H9 (cell line): Measurements from ENCODE around the gene SLC34A1. TPM values are rescaled to one million over a fixed set of nuclear protein-coding genes. Genes with fewer than 3 reads are reported as not detected.
A peak's percentile ranks its signal among the peaks of the same experiment; 100 is the strongest.

Source experiments
- DNase-seq: peaks from one replicate; pipeline ENCODE4 v3.0.0-alpha.2; 2017
- H2AFZ ChIP-seq: one replicate; pipeline ENCODE4 v1.6.1; 2013; ENCODE audit warnings: mild to moderate bottlenecking, low read length, control low read depth, moderate library complexity
- H2AK5ac ChIP-seq: 2 replicates; pipeline ENCODE4 v1.6.1; 2013; ENCODE audit warnings: low read length, control low read depth, mixed read lengths; ENCODE audit not compliant: insufficient read length
- H2BK120ac ChIP-seq: one replicate; pipeline ENCODE4 v1.6.1; 2013; ENCODE audit warnings: low read depth, mild to moderate bottlenecking, low read length, control low read depth, inconsistent platforms; ENCODE audit not compliant: poor library complexity, severe bottlenecking
- H2BK12ac ChIP-seq: 2 replicates; pipeline ENCODE4 v1.6.1; 2013; ENCODE audit warnings: low read length, control low read depth, mixed read lengths, low read depth; ENCODE audit not compliant: insufficient read length
- H2BK15ac ChIP-seq: 2 replicates; pipeline ENCODE4 v1.6.1; 2013; ENCODE audit warnings: low read depth, low read length, control low read depth
- H2BK20ac ChIP-seq: one replicate; pipeline ENCODE4 v1.6.1; 2013; ENCODE audit warnings: low read depth, mild to moderate bottlenecking, low read length, control low read depth, inconsistent platforms; ENCODE audit not compliant: poor library complexity, severe bottlenecking
- H2BK5ac ChIP-seq: 2 replicates; pipeline ENCODE4 v1.6.1; 2013; ENCODE audit warnings: low read length, control low read depth, mixed read lengths; ENCODE audit not compliant: insufficient read length
- H3K14ac ChIP-seq: 2 replicates; pipeline ENCODE4 v1.6.1; 2013; ENCODE audit warnings: low read length, control low read depth; ENCODE audit not compliant: insufficient read depth
- H3K18ac ChIP-seq: 2 replicates; pipeline ENCODE4 v1.6.1; 2013; ENCODE audit warnings: low read depth, mild to moderate bottlenecking, mixed read lengths, low read length, control low read depth; ENCODE audit not compliant: insufficient read length
- H3K23ac ChIP-seq: 2 replicates; pipeline ENCODE4 v1.6.1; 2013; ENCODE audit warnings: low read length, control low read depth, mixed read lengths, low read depth; ENCODE audit not compliant: insufficient read length
- H3K23me2 ChIP-seq: 2 replicates; pipeline ENCODE4 v1.6.1; 2013; ENCODE audit warnings: low read depth, mild to moderate bottlenecking, mixed read lengths, low read length, control low read depth; ENCODE audit not compliant: insufficient read length, poor library complexity, severe bottlenecking
- H3K27ac ChIP-seq: 2 replicates; pipeline ENCODE4 v1.5.1; 2013; ENCODE audit warnings: low read length, control low read depth, mixed read lengths, low read depth; ENCODE audit not compliant: insufficient read length
- H3K27me3 ChIP-seq: 2 replicates; pipeline ENCODE4 v1.6.1; 2013; ENCODE audit warnings: low read length, control low read depth, inconsistent platforms; ENCODE audit not compliant: insufficient read depth
- H3K4ac ChIP-seq: 2 replicates; pipeline ENCODE4 v1.6.1; 2013; ENCODE audit warnings: low read depth, mild to moderate bottlenecking, control low read depth, inconsistent platforms, low read length, moderate library complexity
- H3K4me1 ChIP-seq: 2 replicates; pipeline ENCODE4 v1.6.1; 2013; ENCODE audit warnings: low read length, control low read depth, inconsistent platforms; ENCODE audit not compliant: insufficient read depth
- H3K4me2 ChIP-seq: 2 replicates; pipeline ENCODE4 v1.6.1; 2013; ENCODE audit warnings: low read length, control low read depth, mixed read lengths; ENCODE audit not compliant: insufficient read length, insufficient read depth
- H3K56ac ChIP-seq: 2 replicates; pipeline ENCODE4 v1.6.1; 2013; ENCODE audit warnings: low read depth, mild to moderate bottlenecking, mixed read lengths, low read length, control low read depth; ENCODE audit not compliant: insufficient read length
- H3K79me1 ChIP-seq: 2 replicates; pipeline ENCODE4 v1.6.1; 2013; ENCODE audit warnings: low read depth, mild to moderate bottlenecking, moderate library complexity, low read length, control low read depth, inconsistent platforms; ENCODE audit not compliant: insufficient read depth, poor library complexity, severe bottlenecking
- H3K79me2 ChIP-seq: 2 replicates; pipeline ENCODE4 v1.6.1; 2013; ENCODE audit warnings: low read length, control low read depth, inconsistent platforms; ENCODE audit not compliant: insufficient read depth
- H3K9ac ChIP-seq: 2 replicates; pipeline ENCODE4 v1.6.1; 2013; ENCODE audit warnings: low read length, control low read depth, mixed read lengths; ENCODE audit not compliant: insufficient read length; ENCODE audit errors: extremely low read depth
- H3K9me3 ChIP-seq: one replicate; pipeline ENCODE4 v1.6.1; 2013; ENCODE audit warnings: low read depth, low read length, inconsistent platforms; ENCODE audit not compliant: control insufficient read depth
- H3T11ph ChIP-seq: one replicate; pipeline ENCODE4 v1.6.1; 2013; ENCODE audit warnings: mild to moderate bottlenecking, low read length, control low read depth, inconsistent platforms
- H4K20me1 ChIP-seq: one replicate; pipeline ENCODE4 v1.6.1; 2013; ENCODE audit not compliant: control insufficient read depth, insufficient read length, insufficient read depth
- H4K5ac ChIP-seq: 2 replicates; pipeline ENCODE4 v1.6.1; 2013; ENCODE audit warnings: low read depth, mild to moderate bottlenecking, mixed read lengths, low read length, control low read depth; ENCODE audit not compliant: insufficient read length
- H4K8ac ChIP-seq: replicated peaks from 2 replicates; pipeline ENCODE4 v1.6.1; 2013; ENCODE audit warnings: low read length, control low read depth, mixed read lengths, low read depth; ENCODE audit not compliant: insufficient read length
- H4K91ac ChIP-seq: 2 replicates; pipeline ENCODE4 v1.6.1; 2013; ENCODE audit warnings: low read depth, mild to moderate bottlenecking, moderate library complexity, mixed read lengths, low read length, control low read depth; ENCODE audit not compliant: insufficient read length
- H3K27ac Mint-ChIP-seq, 3 experiments: 2 replicates in 2 of 3; 3 replicates in 1 of 3; pipeline ENCODE4 v1.8.0; 2020 to 2021; ENCODE audit warnings: mixed read lengths in 3 of 3, mild to moderate bottlenecking in 1 of 3, moderate library complexity in 1 of 3
- H3K27me3 Mint-ChIP-seq: 2 replicates; pipeline ENCODE4 v1.8.0; 2021; ENCODE audit warnings: low read depth, mild to moderate bottlenecking, moderate library complexity, mixed read lengths
- H3K36me3 Mint-ChIP-seq, 3 experiments: 2 replicates in 2 of 3; 3 replicates in 1 of 3; pipeline ENCODE4 v1.8.0; 2020 to 2021; ENCODE audit warnings: low read depth in 3 of 3, mixed read lengths in 3 of 3; ENCODE audit not compliant: insufficient read depth in 1 of 3
- H3K4me1 Mint-ChIP-seq, 2 experiments: 2 replicates each; pipeline ENCODE4 v1.8.0; 2020; ENCODE audit warnings: mixed read lengths in 2 of 2
- H3K4me3 Mint-ChIP-seq, 2 experiments: 2 replicates in 1 of 2; 3 replicates in 1 of 2; pipeline ENCODE4 v1.8.0; 2020 to 2021; ENCODE audit warnings: mild to moderate bottlenecking in 2 of 2, mixed read lengths in 2 of 2, moderate library complexity in 1 of 2
- H3K9me3 Mint-ChIP-seq, 2 experiments: 2 replicates in 1 of 2; 3 replicates in 1 of 2; pipeline ENCODE4 v1.8.0; 2020; ENCODE audit warnings: mild to moderate bottlenecking in 2 of 2, mixed read lengths in 2 of 2, moderate library complexity in 1 of 2
- WGBS: extraction: QIAGEN DNeasy Blood & Tissue Kit; methylation state at CpG from one replicate; pipeline ENCODE4 v1.1.7; 2013; ENCODE audit warnings: missing lambda C conversion rate, low lambda C conversion rate, mixed read lengths; ENCODE audit not compliant: insufficient read length; ENCODE audit errors: extremely low coverage; 5-methylcytosine and 5-hydroxymethylcytosine counted together
- total RNA-seq: library from RNA; stranded (reverse); gene quantifications from 2 replicates; pipeline ENCODE4 v1.2.1, GENCODE V29; 2021
- TF ChIP-seq, protein P1 (sequence below): fragments of 200-600 bp; sonication (generic); conservative IDR thresholded peaks from 3 replicates; pipeline ENCODE4 v1.8.0; 2021; ENCODE audit warnings: antibody characterized with exemption, mild to moderate bottlenecking

Gene SLC34A1
- total RNA-seq, 1 experiment from 2014 or later: not detected

DNA sequence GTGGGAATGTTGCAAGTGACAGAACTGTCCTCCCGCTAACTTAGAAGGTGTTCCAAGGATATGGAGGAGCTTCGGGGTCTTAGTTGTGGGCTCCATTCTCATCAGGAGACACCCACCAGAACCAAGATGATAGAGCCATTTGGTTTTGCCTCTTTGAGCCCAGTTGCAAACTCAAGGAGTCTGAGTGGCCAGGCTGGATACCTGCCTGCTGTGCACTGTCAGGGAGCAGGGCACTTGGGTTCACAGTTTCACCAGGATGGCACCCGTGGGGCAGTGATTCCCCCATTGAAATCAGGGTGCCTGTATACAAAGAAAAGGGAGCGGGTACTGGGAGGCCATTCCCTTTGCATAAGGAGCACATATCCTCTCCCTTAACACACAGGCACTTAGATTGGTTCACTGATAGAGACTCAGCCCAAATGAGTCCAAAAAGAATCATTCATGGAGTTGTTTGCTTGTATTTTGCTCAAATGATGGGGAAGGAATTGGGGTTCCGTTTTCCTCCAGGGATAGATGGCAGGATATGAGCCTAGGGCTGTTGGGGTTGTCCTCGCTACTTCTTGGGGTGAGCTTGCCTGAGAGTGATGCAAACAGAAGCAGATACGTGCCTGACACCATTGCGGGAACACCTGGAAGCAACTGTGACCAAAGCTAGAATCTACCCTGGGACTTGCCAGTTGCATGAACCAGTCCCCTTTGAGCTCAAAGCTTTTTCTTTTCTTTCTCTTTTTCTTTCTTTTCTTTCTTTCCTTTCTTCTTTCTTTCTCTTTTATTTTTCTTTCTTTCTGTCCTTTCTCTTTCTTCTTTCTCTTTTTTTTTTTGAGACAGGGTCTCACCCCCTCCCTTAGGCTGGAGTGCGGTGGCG lies 61.0 kb downstream of the SLC34A1 start:
- no peak overlapping the region for H2BK20ac ChIP-seq
- Mint-ChIP-seq H3K4me3 (peak overlapping the region; percentile 59 to 79), H3K27ac (peak overlapping the region in 1 of 3 experiments; percentile 36; a peak in 1 of 7 replicates), H3K9me3 (no peaks in the 10 kb centered on the region), H3K36me3 (peaks cover 3 to 14% (median 8%) of the 10 kb centered on the region in 3 experiments), H3K4me1 (peaks cover 43 to 46% of the 10 kb centered on the region in 2 experiments), H3K27me3 (peaks cover 25% of the 10 kb centered on the region)
- H2BK15ac ChIP-seq: no peak overlapping the region
- no peaks in the 10 kb centered on the region for H3K79me2 ChIP-seq
- no peak overlapping the region for H3K14ac ChIP-seq
- TF ChIP-seq, protein P1, sequence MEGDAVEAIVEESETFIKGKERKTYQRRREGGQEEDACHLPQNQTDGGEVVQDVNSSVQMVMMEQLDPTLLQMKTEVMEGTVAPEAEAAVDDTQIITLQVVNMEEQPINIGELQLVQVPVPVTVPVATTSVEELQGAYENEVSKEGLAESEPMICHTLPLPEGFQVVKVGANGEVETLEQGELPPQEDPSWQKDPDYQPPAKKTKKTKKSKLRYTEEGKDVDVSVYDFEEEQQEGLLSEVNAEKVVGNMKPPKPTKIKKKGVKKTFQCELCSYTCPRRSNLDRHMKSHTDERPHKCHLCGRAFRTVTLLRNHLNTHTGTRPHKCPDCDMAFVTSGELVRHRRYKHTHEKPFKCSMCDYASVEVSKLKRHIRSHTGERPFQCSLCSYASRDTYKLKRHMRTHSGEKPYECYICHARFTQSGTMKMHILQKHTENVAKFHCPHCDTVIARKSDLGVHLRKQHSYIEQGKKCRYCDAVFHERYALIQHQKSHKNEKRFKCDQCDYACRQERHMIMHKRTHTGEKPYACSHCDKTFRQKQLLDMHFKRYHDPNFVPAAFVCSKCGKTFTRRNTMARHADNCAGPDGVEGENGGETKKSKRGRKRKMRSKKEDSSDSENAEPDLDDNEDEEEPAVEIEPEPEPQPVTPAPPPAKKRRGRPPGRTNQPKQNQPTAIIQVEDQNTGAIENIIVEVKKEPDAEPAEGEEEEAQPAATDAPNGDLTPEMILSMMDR: no peak
- H2BK12ac ChIP-seq: no peak overlapping the region
- no peak overlapping the region for H2AFZ ChIP-seq
- H3K4me2 ChIP-seq: no peak overlapping the region
- H3K18ac ChIP-seq: no peak overlapping the region
- no peak overlapping the region for H4K8ac ChIP-seq
- no peak overlapping the region for H2BK120ac ChIP-seq
- H3T11ph ChIP-seq: no peak overlapping the region
- no peak overlapping the region for H3K9ac ChIP-seq
- no CpG with 5 or more reads among the region's 10 CpGs for WGBS
- no peak overlapping the region for H3K27ac ChIP-seq
- no peak for DNase-seq
- no peak overlapping the region for H2BK5ac ChIP-seq
- H3K9me3 ChIP-seq: no peaks in the 10 kb centered on the region
- H4K5ac ChIP-seq: no peak overlapping the region
- no peaks in the 10 kb centered on the region; the same call in 1 of the 2 replicates for H3K4me1 ChIP-seq
- H3K79me1 ChIP-seq: no peaks in the 10 kb centered on the region
- H3K27me3 ChIP-seq: no peaks in the 10 kb centered on the region; the same call in 1 of the 2 replicates
- no peak overlapping the region for H4K91ac ChIP-seq
- no peak overlapping the region for H3K4ac ChIP-seq
- H4K20me1 ChIP-seq: no peaks in the 10 kb centered on the region
- no peak overlapping the region for H3K23ac ChIP-seq
- no peak overlapping the region for H2AK5ac ChIP-seq
- no peak overlapping the region for H3K56ac ChIP-seq
- H3K23me2 ChIP-seq: peaks cover 7% of the 10 kb centered on the region
